Lower leg skin (tissue), 3 donors: ENCODE data around the gene TTC16.

Experiments used
- CTCF ChIP-seq, 3 donors: fragments of 450-650 bp; IDR thresholded peaks; one replicate each; pipeline ENCODE4 v1.5.1; 2016; ENCODE audit warnings: antibody characterized with exemption in 3 of 3, mild to moderate bottlenecking in 3 of 3, moderate library complexity in 2 of 3
- POLR2A ChIP-seq, 2 donors: fragments of 450-650 bp; IDR thresholded peaks; one replicate each; pipeline ENCODE4 v1.6.1; 2016 to 2017; ENCODE audit warnings: antibody characterized with exemption in 2 of 2, mild to moderate bottlenecking in 1 of 2, moderate library complexity in 1 of 2

- TF ChIP-seq CTCF (IDR thresholded peaks at IDR 0.05): no peak
- no peak for TF ChIP-seq POLR2A (IDR thresholded peaks at IDR 0.05)
These were observed 1.9 kb downstream of the TTC16 start for GRCh38 chr9:127717766-127718165.
